ENCODE measurements around the gene SUPT20H.

Gene SUPT20H

DNA sequence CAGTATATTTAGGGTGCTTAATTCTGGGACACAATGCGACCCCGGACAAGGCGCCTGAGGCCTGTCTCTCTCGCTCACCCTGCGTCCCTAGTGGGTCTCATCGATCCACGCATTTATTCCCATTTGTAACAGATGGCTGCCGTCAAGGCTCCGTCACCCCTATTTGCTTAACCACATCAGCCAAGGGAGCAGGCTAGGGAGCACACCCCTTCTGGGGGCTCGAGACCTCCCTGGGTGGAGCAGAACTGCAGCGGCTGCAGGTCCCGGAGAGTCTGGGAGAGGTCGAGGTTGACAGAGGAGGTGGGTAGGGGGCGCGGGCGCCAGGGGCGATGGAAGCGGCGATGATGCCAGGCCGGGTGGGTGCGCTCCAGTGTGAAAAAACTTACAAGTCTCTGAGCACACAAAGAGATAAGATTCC, 60.9 kb downstream of the SUPT20H start:
- Histone ChIP-seq H3K18ac (ENCODE audit: low read depth in 1 of 2, low read length in 2 of 2) (peak overlapping the region; percentile 17 to 75), H3K79me1 (replicated peaks; ENCODE audit: low read length, poor library complexity, severe bottlenecking) (peaks cover 15% of the 10 kb centered on the region), H3K36me3 (ENCODE audit: control insufficient read depth in 1 of 2, insufficient read depth in 2 of 2, low read depth in 1 of 2, low read length in 2 of 2) (peaks cover 6 to 30% of the 10 kb centered on the region in 2 experiments), H3K9ac (ENCODE audit: low read length) (peak overlapping the region; percentile 98), H3K4ac (ENCODE audit: low read depth in 1 of 2, low read length in 2 of 2) (peak overlapping the region; percentile 1 to 99), H2AFZ (ENCODE audit: low read depth, low read length) (peak overlapping the region; percentile 88), H3K9me3 (ENCODE audit: control insufficient read depth, low read length) (no peaks in the 10 kb centered on the region), H2BK5ac (ENCODE audit: low read depth, low read length, poor library complexity, severe bottlenecking) (no peak overlapping the region), H3K27me3 (ENCODE audit: control insufficient read depth in 1 of 2, insufficient read depth in 1 of 2, low read length in 2 of 2) (no peaks in the 10 kb centered on the region), H3K23ac (ENCODE audit: low read length in 2 of 2) (peak overlapping the region in 1 of 2 experiments; percentile 100), H3K4me2 (ENCODE audit: low read length, poor library complexity, severe bottlenecking) (peak overlapping the region; percentile 97), H4K91ac (ENCODE audit: low read length) (no peak overlapping the region), H2BK12ac (ENCODE audit: low read length in 2 of 2) (no peak overlapping the region), H4K8ac (ENCODE audit: low read length) (peak overlapping the region; percentile 5), H2AK5ac (ENCODE audit: low read length, severe bottlenecking) (peak overlapping the region; percentile 37), H2BK120ac (ENCODE audit: low read depth, low read length) (no peak overlapping the region), H3K14ac (ENCODE audit: low read length in 2 of 2) (peak overlapping the region in 1 of 2 experiments; percentile 96), H3K4me1 (ENCODE audit: control insufficient read depth, insufficient read depth, low read depth, low read length) (no peaks in the 10 kb centered on the region), H2BK15ac (ENCODE audit: low read depth, poor library complexity, severe bottlenecking) (no peak overlapping the region), H3K4me3 (ENCODE audit: insufficient read depth in 1 of 2, low read depth in 1 of 2, low read length in 2 of 2) (peak overlapping the region; percentile 84 to 94), H3K27ac (ENCODE audit: low read length, poor library complexity, severe bottlenecking) (peak overlapping the region; percentile 45)
- under 1% methylated on average over 21 of the region's 21 CpGs for WGBS
- peak; percentile 38 for DNase-seq

DNA sequence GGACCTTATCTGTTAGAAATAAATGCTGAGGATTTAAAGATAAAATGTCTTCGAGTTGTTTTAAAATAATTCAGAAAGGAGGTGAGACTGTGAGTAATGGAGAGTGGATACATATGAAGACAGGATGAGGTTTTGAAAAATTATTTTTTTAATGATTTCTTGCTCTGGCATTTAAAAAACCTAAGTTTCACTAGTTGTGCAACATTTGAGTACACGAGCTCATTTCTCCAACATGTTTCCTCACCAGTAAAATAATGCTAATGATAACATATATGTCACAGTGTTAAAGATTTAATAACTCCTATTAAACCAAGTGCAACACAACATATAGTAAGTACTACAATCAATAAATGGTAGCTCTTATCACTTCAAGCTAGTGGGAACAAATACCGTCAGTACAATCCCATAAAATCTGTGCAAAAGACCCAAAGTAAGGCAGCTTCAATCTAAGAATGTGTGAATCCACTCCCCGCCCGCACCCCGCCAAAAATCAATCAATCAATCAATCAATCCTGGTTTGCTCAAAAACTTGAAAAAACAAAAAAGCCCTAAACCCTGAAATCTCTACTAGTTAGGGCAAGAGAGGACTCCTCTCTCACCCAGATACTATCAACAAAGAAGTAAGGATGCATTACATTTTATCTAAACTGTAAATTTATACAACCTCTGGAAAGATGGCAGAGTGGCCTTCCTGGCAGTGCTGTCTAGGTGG, 61.6 kb downstream of the SUPT20H start:
- no peak overlapping the region for H3K23ac ChIP-seq (ENCODE audit: low read length in 2 of 2)
- H3K36me3 ChIP-seq (ENCODE audit: control insufficient read depth in 1 of 2, insufficient read depth in 2 of 2, low read depth in 1 of 2, low read length in 2 of 2): peaks cover 10 to 30% of the 10 kb centered on the region in 2 experiments
- DNase-seq: no peak
- WGBS: 86% methylated on average over 5 of the region's 6 CpGs
- H3K27ac ChIP-seq (ENCODE audit: low read length, poor library complexity, severe bottlenecking): no peak overlapping the region
- H2BK120ac ChIP-seq (ENCODE audit: low read depth, low read length): no peak overlapping the region
- peaks cover 16% of the 10 kb centered on the region for H3K79me1 ChIP-seq (replicated peaks; ENCODE audit: low read length, poor library complexity, severe bottlenecking)
- no peak overlapping the region for H2AK5ac ChIP-seq (ENCODE audit: low read length, severe bottlenecking)
- H3K18ac ChIP-seq (ENCODE audit: low read depth in 1 of 2, low read length in 2 of 2): peak overlapping the region in 1 of 2 experiments; percentile 21
- H3K9ac ChIP-seq (ENCODE audit: low read length): peak overlapping the region; percentile 98
- H2BK12ac ChIP-seq (ENCODE audit: low read length in 2 of 2): no peak overlapping the region
- no peak overlapping the region for H2AFZ ChIP-seq (ENCODE audit: low read depth, low read length)
- H4K91ac ChIP-seq (ENCODE audit: low read length): no peak overlapping the region
- no peak overlapping the region for H3K4ac ChIP-seq (ENCODE audit: low read depth in 1 of 2, low read length in 2 of 2)
- H3K9me3 ChIP-seq (ENCODE audit: control insufficient read depth, low read length): no peaks in the 10 kb centered on the region
- H2BK5ac ChIP-seq (ENCODE audit: low read depth, low read length, poor library complexity, severe bottlenecking): no peak overlapping the region
- peak overlapping the region in 1 of 2 experiments; percentile 94 for H3K4me3 ChIP-seq (ENCODE audit: insufficient read depth in 1 of 2, low read depth in 1 of 2, low read length in 2 of 2)
- H4K8ac ChIP-seq (ENCODE audit: low read length): peak overlapping the region; percentile 5
- no peaks in the 10 kb centered on the region for H3K27me3 ChIP-seq (ENCODE audit: control insufficient read depth in 1 of 2, insufficient read depth in 1 of 2, low read length in 2 of 2)
- no peak overlapping the region for H2BK15ac ChIP-seq (ENCODE audit: low read depth, poor library complexity, severe bottlenecking)
- no peak overlapping the region for H3K14ac ChIP-seq (ENCODE audit: low read length in 2 of 2)
- H3K4me1 ChIP-seq (ENCODE audit: control insufficient read depth, insufficient read depth, low read depth, low read length): no peaks in the 10 kb centered on the region
- peak overlapping the region; percentile 97 for H3K4me2 ChIP-seq (ENCODE audit: low read length, poor library complexity, severe bottlenecking)

DNA sequence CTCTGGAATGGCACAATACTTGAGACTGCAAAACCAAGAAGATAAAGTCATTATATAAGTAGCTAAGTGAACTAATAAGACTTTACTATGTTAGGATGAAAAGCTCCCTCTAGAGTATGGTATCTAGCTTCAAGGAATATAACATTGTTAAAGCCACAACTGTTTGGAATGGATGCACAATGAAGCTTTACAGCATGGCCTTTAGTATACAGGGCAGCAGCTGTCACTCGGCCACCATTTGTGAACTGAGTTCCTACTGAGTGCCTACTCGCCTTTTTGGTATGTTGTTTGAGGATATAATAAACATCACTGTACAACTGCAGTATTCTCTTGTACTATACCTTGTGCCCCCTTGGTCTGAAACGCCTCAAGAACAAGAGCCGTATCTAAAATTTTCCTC, 67.1 kb downstream of the SUPT20H start:
- peaks cover 39% of the 10 kb centered on the region for H3K79me1 ChIP-seq (replicated peaks; ENCODE audit: low read length, poor library complexity, severe bottlenecking)
- no peak overlapping the region for H3K4ac ChIP-seq (ENCODE audit: low read depth in 1 of 2, low read length in 2 of 2)
- H3K23ac ChIP-seq (ENCODE audit: low read length in 2 of 2): no peak overlapping the region
- no peak overlapping the region for H3K18ac ChIP-seq (ENCODE audit: low read depth in 1 of 2, low read length in 2 of 2)
- peak; percentile 20 for DNase-seq
- H2BK12ac ChIP-seq (ENCODE audit: low read length in 2 of 2): no peak overlapping the region
- H3K36me3 ChIP-seq (ENCODE audit: control insufficient read depth in 1 of 2, insufficient read depth in 2 of 2, low read depth in 1 of 2, low read length in 2 of 2): peaks cover 27 to 83% of the 10 kb centered on the region in 2 experiments
- H3K27ac ChIP-seq (ENCODE audit: low read length, poor library complexity, severe bottlenecking): no peak overlapping the region
- H2AK5ac ChIP-seq (ENCODE audit: low read length, severe bottlenecking): no peak overlapping the region
- no peak overlapping the region for H3K9ac ChIP-seq (ENCODE audit: low read length)
- H3K4me2 ChIP-seq (ENCODE audit: low read length, poor library complexity, severe bottlenecking): no peak overlapping the region
- no peaks in the 10 kb centered on the region for H3K9me3 ChIP-seq (ENCODE audit: control insufficient read depth, low read length)
- WGBS: 82% methylated on average over 3 of the region's 4 CpGs
- H2AFZ ChIP-seq (ENCODE audit: low read depth, low read length): no peak overlapping the region
- no peak overlapping the region for H2BK120ac ChIP-seq (ENCODE audit: low read depth, low read length)
- no peak overlapping the region for H3K14ac ChIP-seq (ENCODE audit: low read length in 2 of 2)
- no peak overlapping the region for H3K4me3 ChIP-seq (ENCODE audit: insufficient read depth in 1 of 2, low read depth in 1 of 2, low read length in 2 of 2)
- no peaks in the 10 kb centered on the region for H3K27me3 ChIP-seq (ENCODE audit: control insufficient read depth in 1 of 2, insufficient read depth in 1 of 2, low read length in 2 of 2)
- peaks cover 1% of the 10 kb centered on the region for H3K4me1 ChIP-seq (ENCODE audit: control insufficient read depth, insufficient read depth, low read depth, low read length)
- H4K8ac ChIP-seq (ENCODE audit: low read length): no peak overlapping the region
- no peak overlapping the region for H4K91ac ChIP-seq (ENCODE audit: low read length)
- H2BK5ac ChIP-seq (ENCODE audit: low read depth, low read length, poor library complexity, severe bottlenecking): no peak overlapping the region
- no peak overlapping the region for H2BK15ac ChIP-seq (ENCODE audit: low read depth, poor library complexity, severe bottlenecking)

DNA sequence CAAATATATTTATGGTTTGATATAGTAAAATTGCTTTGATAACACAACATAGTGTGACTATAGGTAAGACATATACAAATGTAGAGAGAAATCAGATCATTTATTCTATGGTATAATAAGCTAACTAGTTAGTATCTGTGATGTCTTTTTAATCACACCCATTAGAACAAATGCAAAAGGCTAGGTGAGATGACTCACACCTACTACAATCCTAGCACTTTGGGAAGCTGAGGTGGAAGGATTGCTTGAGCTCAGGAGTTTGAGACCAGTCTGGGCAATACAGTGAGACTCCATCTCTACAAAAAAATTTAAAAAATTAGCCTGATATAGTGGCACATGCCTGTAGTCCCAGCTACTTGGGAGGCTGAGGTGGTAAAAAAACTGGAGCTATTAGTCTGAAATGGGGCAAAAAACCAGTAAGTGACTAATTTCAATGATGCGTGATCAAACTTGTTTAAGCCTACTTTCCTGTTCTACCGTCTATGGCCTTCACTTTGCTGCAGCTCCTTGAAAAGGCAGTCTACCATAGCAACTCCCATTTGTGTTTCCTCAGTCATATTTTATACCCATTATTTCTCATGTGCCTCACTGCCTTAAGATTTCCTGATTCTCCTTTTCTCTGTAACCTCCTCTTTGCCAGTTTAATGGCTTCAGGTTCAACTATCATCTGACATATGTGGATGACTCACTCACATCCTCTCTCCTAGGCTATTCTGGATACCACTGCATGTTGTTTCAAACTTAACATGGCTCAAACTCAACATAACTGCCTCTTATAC, 72.8 kb downstream of the SUPT20H start:
- no peak overlapping the region for H3K27ac ChIP-seq (ENCODE audit: low read length, poor library complexity, severe bottlenecking)
- H3K4me1 ChIP-seq (ENCODE audit: control insufficient read depth, insufficient read depth, low read depth, low read length): peaks cover 2% of the 10 kb centered on the region
- no peak overlapping the region for H2BK5ac ChIP-seq (ENCODE audit: low read depth, low read length, poor library complexity, severe bottlenecking)
- no peak overlapping the region for H3K9ac ChIP-seq (ENCODE audit: low read length)
- H3K27me3 ChIP-seq (ENCODE audit: control insufficient read depth in 1 of 2, insufficient read depth in 1 of 2, low read length in 2 of 2): no peaks in the 10 kb centered on the region
- H3K18ac ChIP-seq (ENCODE audit: low read depth in 1 of 2, low read length in 2 of 2): no peak overlapping the region
- H3K4me2 ChIP-seq (ENCODE audit: low read length, poor library complexity, severe bottlenecking): no peak overlapping the region
- H2BK120ac ChIP-seq (ENCODE audit: low read depth, low read length): no peak overlapping the region
- 97% methylated on average over 2 of the region's 2 CpGs for WGBS
- no peak overlapping the region for H3K23ac ChIP-seq (ENCODE audit: low read length in 2 of 2)
- peaks cover 25% of the 10 kb centered on the region for H3K79me1 ChIP-seq (replicated peaks; ENCODE audit: low read length, poor library complexity, severe bottlenecking)
- no peak overlapping the region for H4K91ac ChIP-seq (ENCODE audit: low read length)
- peak; percentile 17 for DNase-seq
- no peak overlapping the region for H2AK5ac ChIP-seq (ENCODE audit: low read length, severe bottlenecking)
- no peaks in the 10 kb centered on the region for H3K9me3 ChIP-seq (ENCODE audit: control insufficient read depth, low read length)
- no peak overlapping the region for H2BK12ac ChIP-seq (ENCODE audit: low read length in 2 of 2)
- no peak overlapping the region for H2BK15ac ChIP-seq (ENCODE audit: low read depth, poor library complexity, severe bottlenecking)
- no peak overlapping the region for H3K14ac ChIP-seq (ENCODE audit: low read length in 2 of 2)
- peaks cover 21 to 97% of the 10 kb centered on the region in 2 experiments for H3K36me3 ChIP-seq (ENCODE audit: control insufficient read depth in 1 of 2, insufficient read depth in 2 of 2, low read depth in 1 of 2, low read length in 2 of 2)
- no peak overlapping the region for H4K8ac ChIP-seq (ENCODE audit: low read length)
- H3K4ac ChIP-seq (ENCODE audit: low read depth in 1 of 2, low read length in 2 of 2): no peak overlapping the region
- no peak overlapping the region for H3K4me3 ChIP-seq (ENCODE audit: insufficient read depth in 1 of 2, low read depth in 1 of 2, low read length in 2 of 2)
- H2AFZ ChIP-seq (ENCODE audit: low read depth, low read length): no peak overlapping the region
